ENCODE data around the gene ARL8B.

ARL8B gene

DNA sequence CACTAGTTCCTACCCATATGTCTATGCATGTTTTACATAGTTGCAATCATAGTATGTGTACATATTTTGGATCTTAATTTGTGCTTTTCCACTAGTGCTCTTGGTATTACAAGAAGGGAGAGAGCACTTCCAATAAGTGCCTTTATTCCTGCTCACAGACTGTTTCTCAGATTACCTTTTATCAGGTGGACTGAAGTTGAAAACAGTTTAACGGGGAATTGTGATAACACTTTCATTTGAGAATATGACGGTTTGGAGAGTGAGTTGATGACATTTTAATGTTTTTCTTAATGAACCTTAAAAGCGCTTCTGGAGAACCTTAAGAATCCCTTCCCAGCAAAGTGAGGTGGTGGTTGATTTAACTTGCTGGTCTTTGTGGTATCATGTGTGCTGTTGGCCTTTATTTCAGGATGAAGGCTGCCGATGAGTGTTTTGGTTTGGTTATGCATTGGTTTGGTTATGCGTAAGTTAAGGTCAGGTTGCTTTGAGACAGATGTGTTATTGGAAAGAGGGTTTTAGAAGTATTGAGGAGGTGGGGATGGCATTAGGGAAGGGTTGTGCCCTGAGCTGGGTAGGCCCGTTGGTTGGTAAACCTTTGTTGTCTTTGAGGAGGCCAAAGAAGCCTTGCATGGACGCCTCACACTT lies 68.2 kb downstream of the ARL8B start:
- no peak for TF ChIP-seq BHLHE40 (IDR thresholded peaks at IDR 0.05; ENCODE audit: borderline replicate concordance)
- no peak for TF ChIP-seq SP1 (IDR thresholded peaks at IDR 0.05)
- TF ChIP-seq ELF4 (IDR thresholded peaks at IDR 0.05), result no peak
- POLR2A ChIA-PET, result no interaction called here
- no peak for DNase-seq (ENCODE audit: extremely low spot score)
- CTCF ChIA-PET, result no interaction called here

DNA sequence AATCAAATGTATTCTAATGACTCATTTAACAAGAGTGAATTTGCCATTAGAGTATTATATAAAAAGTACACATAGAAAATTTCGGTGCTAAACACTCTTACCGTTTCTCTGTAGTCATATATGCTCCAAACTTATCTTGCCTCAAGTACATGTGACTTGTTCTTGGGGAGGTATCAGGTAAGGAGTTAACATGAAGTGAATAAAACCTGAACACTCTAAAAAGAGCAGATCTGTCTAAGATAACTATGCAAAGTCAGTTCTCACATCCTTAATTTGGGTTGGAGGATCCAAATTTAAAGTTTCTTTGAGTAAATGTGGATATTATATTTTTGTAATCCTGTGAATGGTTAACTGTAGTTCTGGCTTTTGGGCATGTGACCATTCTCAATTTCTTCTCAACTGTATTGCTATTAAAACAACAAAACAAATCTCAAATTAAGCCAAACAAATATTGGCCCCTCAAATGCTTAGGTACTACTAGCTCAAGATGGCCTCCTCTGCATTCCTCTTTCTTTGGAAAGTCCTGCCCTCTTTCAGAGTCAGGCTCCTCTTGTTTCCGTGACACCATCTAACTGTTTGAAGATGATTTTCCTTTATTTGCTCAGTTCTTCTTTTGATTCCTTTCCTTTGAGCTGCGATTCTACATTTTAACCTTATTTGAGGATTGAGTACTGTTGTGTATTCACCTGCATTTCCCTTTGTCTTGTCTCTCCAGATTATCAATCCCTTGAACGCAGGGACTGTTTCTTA lies 69.6 kb downstream of the ARL8B start:
- no peak for DNase-seq (ENCODE audit: extremely low spot score)
- TF ChIP-seq HDGF (IDR thresholded peaks at IDR 0.05; ENCODE audit: borderline replicate concordance) (no peak), NFRKB (IDR thresholded peaks at IDR 0.05) (no peak), FOXM1 (IDR thresholded peaks at IDR 0.05; ENCODE audit: borderline replicate concordance) (no peak), TARDBP (IDR thresholded peaks at IDR 0.05) (no peak), SUZ12 (IDR thresholded peaks at IDR 0.05) (no peak), CTBP1 (IDR thresholded peaks at IDR 0.05; ENCODE audit: borderline replicate concordance) (no peak), ARNT (IDR thresholded peaks at IDR 0.05) (no peak), FOXA1 (IDR thresholded peaks at IDR 0.05) (no peak), L3MBTL2 (conservative IDR thresholded peaks at IDR 0.05) (no peak), ZNF384 (IDR thresholded peaks at IDR 0.05) (no peak), SP1 (IDR thresholded peaks at IDR 0.05) (no peak), FOXK2 (IDR thresholded peaks at IDR 0.05) (no peak), LEF1 (IDR thresholded peaks at IDR 0.05; ENCODE audit: borderline replicate concordance) (no peak), ELF4 (IDR thresholded peaks at IDR 0.05) (no peak), BHLHE40 (IDR thresholded peaks at IDR 0.05; ENCODE audit: borderline replicate concordance) (no peak)
- TF ChIP-seq, protein P1, sequence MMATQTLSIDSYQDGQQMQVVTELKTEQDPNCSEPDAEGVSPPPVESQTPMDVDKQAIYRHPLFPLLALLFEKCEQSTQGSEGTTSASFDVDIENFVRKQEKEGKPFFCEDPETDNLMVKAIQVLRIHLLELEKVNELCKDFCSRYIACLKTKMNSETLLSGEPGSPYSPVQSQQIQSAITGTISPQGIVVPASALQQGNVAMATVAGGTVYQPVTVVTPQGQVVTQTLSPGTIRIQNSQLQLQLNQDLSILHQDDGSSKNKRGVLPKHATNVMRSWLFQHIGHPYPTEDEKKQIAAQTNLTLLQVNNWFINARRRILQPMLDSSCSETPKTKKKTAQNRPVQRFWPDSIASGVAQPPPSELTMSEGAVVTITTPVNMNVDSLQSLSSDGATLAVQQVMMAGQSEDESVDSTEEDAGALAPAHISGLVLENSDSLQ (IDR thresholded peaks at IDR 0.05), result no peak

DNA sequence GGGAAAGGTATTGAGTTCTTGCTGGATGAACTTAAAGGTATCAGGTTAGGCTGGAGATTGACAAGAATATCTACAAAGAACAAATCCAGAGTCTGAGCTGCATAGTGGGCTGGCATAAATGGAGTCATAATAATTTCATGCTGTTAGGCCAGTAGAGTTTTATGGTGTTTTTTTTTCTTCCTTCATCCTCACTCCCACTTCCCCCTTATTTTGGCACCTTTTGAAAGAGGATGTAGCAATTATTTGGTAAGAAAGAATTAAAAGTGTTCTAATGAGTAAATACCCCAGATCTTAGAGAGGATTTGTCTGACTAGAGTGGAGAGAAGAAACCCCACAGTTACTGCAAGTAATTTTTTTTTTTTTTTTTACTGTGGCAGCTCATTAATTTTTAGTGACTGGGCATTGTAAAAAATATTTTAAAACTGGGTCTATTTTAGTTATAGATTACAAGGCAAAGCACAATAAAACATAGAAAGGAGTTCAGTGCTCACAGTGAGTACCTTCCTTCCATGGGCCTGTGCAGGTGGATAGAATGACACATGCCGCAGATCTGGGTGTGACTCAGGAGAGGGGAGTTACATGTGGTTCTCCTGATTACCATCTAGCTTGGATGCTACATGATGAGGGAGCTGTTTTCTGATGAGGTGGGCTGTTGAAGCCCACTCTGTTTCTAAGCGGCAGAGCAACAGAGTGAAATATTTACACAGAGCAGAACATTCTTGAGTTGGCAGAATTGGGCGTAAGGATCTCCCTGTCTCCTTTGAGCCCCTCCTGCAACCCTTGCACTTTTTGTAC lies 70.7 kb downstream of the ARL8B start:
- DNase-seq (ENCODE audit: extremely low spot score), result no peak
- POLR2A ChIA-PET, result no interaction called here
- CTCF ChIA-PET, result interaction anchor here (0.7 kb wide), 1 partner anchor 70 kb away, joined by 3 read pairs; no protein-coding TSS in a partner anchor
- TF ChIP-seq ELF4 (IDR thresholded peaks at IDR 0.05), result no peak
- TF ChIP-seq SUZ12 (IDR thresholded peaks at IDR 0.05), result no peak
- TF ChIP-seq LEF1 (IDR thresholded peaks at IDR 0.05; ENCODE audit: borderline replicate concordance), result no peak
- no peak for TF ChIP-seq ZNF384 (IDR thresholded peaks at IDR 0.05)
- no peak for TF ChIP-seq NFRKB (IDR thresholded peaks at IDR 0.05)
- no peak for TF ChIP-seq HDGF (IDR thresholded peaks at IDR 0.05; ENCODE audit: borderline replicate concordance)
- no peak for TF ChIP-seq TARDBP (IDR thresholded peaks at IDR 0.05)
- TF ChIP-seq SP1 (IDR thresholded peaks at IDR 0.05), result no peak
- TF ChIP-seq CTBP1 (IDR thresholded peaks at IDR 0.05; ENCODE audit: borderline replicate concordance), result no peak
- TF ChIP-seq, protein P1 (IDR thresholded peaks at IDR 0.05), result no peak
- TF ChIP-seq FOXA1 (IDR thresholded peaks at IDR 0.05), result no peak
- TF ChIP-seq L3MBTL2 (conservative IDR thresholded peaks at IDR 0.05), result no peak
- no peak for TF ChIP-seq BHLHE40 (IDR thresholded peaks at IDR 0.05; ENCODE audit: borderline replicate concordance)
- TF ChIP-seq FOXK2 (IDR thresholded peaks at IDR 0.05), result no peak
- no peak for TF ChIP-seq FOXM1 (IDR thresholded peaks at IDR 0.05; ENCODE audit: borderline replicate concordance)
- TF ChIP-seq ARNT (IDR thresholded peaks at IDR 0.05), result no peak

More for the DNA sequence above, 69.6 kb downstream of the ARL8B start:
- ChIA-PET POLR2A (no interaction called here), CTCF (no interaction called here)

DNA sequence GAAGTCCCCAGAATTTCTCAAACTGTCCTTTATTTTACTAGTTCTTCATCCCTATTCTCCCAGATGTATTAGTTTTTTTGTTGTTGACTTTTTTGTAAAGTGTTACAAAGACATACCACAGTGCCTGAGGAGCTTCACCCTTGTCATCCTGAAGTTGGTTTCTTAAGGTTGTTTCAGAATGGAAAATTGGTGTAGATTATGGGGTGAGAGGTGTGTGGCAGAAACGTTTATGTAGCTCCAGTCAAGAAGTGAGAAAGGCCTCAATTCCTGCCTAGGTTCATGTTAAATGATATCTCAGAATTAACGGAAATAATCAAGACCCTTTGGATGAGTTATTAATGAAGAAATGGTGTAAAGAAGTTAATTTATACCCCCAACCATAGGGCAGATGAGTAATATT lies 72.2 kb downstream of the ARL8B start:
- TF ChIP-seq ARNT (IDR thresholded peaks at IDR 0.05) (no peak), ELF4 (IDR thresholded peaks at IDR 0.05) (no peak)
- POLR2A ChIA-PET, result interaction anchor here (0.6 to 1.2 kb wide), 2 partner anchors 9 to 216 kb away, joined by 3 to 4 read pairs; partner anchors contain the start of gene BHLHE40
- CTCF ChIA-PET, result no interaction called here
- DNase-seq (ENCODE audit: extremely low spot score), result no peak

DNA sequence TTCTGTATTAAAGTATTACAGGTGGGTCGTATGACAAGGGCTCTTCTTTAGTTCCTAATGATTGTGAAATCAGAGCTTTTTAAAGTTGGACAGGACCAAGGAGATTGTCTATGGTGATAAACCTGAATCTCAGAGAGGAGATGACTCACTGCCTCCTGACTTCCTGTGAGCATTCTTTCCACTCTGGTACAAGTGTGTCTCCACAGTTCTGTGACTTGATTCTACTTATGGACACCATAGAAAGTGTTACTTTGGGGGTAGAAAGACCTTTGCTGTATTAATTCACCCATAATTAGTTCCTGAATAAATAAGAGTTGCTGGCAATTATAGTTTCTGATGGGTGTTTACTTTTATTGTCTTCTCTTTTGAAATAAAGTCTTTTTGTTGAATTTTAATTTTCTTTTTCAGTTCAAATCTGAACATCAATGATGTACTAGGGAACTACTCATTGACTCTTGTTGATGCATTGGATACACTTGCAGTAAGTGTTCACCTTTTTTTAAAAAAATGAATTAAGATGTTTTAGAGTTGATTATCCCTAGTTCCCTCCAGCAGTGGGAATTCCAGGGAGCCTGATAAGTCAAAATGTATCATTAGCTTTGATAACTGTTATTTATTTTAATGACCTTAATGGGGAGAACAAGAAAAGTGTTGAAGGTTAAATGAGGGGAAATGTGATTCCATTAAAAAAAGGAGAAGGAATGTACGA lies 72.9 kb downstream of the ARL8B start:
- ChIA-PET CTCF (no interaction called here), POLR2A (interaction anchor here (1.2 kb wide), 1 partner anchor 216 kb away, joined by 3 read pairs; the partner anchor contains the start of gene BHLHE40)
- TF ChIP-seq FOXK2 (IDR thresholded peaks at IDR 0.05) (no peak), SUZ12 (IDR thresholded peaks at IDR 0.05) (no peak), BHLHE40 (IDR thresholded peaks at IDR 0.05; ENCODE audit: borderline replicate concordance) (no peak), CTBP1 (IDR thresholded peaks at IDR 0.05; ENCODE audit: borderline replicate concordance) (no peak), L3MBTL2 (conservative IDR thresholded peaks at IDR 0.05) (no peak), ELF4 (IDR thresholded peaks at IDR 0.05) (no peak), NFRKB (IDR thresholded peaks at IDR 0.05) (no peak), ZNF384 (IDR thresholded peaks at IDR 0.05) (no peak), HDGF (IDR thresholded peaks at IDR 0.05; ENCODE audit: borderline replicate concordance) (no peak), LEF1 (IDR thresholded peaks at IDR 0.05; ENCODE audit: borderline replicate concordance) (no peak), TARDBP (IDR thresholded peaks at IDR 0.05) (no peak), FOXM1 (IDR thresholded peaks at IDR 0.05; ENCODE audit: borderline replicate concordance) (no peak), SP1 (IDR thresholded peaks at IDR 0.05) (no peak)
- TF ChIP-seq, protein P1 (IDR thresholded peaks at IDR 0.05), result no peak
- DNase-seq (ENCODE audit: extremely low spot score), result no peak
